HL-60 (cell line): ENCODE data around the gene CETP.

Experiments used
- CTCF ChIP-seq: IDR thresholded peaks from one replicate; pipeline ENCODE4 v1.5.1; 2011; ENCODE audit warnings: low read length, control low read depth, inconsistent platforms; ENCODE audit not compliant: insufficient read depth
- POLR2AphosphoS5 ChIP-seq: IDR thresholded peaks from 2 replicates; pipeline ENCODE4 v1.6.1; 2012; ENCODE audit warnings: low read depth

DNA sequence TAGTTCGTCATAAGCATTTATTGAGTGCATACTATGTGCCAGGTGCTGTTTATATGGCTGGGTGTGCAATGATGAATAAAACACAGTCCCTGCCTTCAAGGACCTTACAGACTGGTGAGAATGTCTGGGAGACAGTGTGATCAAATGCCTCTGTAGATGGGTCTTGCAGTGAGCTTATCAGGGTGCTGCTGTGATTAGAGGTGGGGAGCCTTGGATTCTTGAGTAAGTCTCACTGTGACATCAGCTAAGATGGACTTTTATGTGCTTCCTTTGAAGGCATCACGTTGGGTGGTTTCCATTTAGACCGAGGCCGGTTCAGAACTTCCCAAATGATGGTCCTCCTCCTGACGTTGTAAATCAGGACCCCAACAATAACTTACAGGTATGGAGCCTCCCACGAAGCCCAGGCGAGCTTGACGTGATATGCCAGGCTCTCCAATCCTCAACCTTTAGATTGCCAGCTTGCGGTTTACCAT, 19.9 kb upstream of the CETP start:
- TF ChIP-seq CTCF (no peak), POLR2AphosphoS5 (no peak; the same call in 1 of the 2 replicates)
